GM06990 (cell line): Measurements from ENCODE around the gene MOB2.

Experiments used
- DNase-seq: peaks from one replicate; pipeline ENCODE4 v3.0.0-alpha.2; 2011; ENCODE audit not compliant: insufficient read length; ENCODE audit errors: extremely low read depth
- H3K27me3 ChIP-seq: replicated peaks from 2 replicates; pipeline ENCODE4 v1.6.0; 2011; ENCODE audit warnings: low read length; ENCODE audit not compliant: control insufficient read depth, insufficient read depth
- H3K36me3 ChIP-seq: 2 replicates; pipeline ENCODE4 v1.5.1; 2011; ENCODE audit warnings: low read length; ENCODE audit not compliant: control insufficient read depth, insufficient read depth
- H3K4me3 ChIP-seq: replicated peaks from 2 replicates; pipeline ENCODE4 v1.5.1; 2011; ENCODE audit warnings: low read depth, mild to moderate bottlenecking, control low read depth, low read length
- TF ChIP-seq, protein P1 (sequence below): IDR thresholded peaks from 2 replicates; pipeline ENCODE4 v1.5.1; 2011; ENCODE audit warnings: low read length, control low read depth, mild to moderate bottlenecking, inconsistent platforms; ENCODE audit not compliant: insufficient read depth, poor library complexity, severe bottlenecking

The MOB2 gene

DNA sequence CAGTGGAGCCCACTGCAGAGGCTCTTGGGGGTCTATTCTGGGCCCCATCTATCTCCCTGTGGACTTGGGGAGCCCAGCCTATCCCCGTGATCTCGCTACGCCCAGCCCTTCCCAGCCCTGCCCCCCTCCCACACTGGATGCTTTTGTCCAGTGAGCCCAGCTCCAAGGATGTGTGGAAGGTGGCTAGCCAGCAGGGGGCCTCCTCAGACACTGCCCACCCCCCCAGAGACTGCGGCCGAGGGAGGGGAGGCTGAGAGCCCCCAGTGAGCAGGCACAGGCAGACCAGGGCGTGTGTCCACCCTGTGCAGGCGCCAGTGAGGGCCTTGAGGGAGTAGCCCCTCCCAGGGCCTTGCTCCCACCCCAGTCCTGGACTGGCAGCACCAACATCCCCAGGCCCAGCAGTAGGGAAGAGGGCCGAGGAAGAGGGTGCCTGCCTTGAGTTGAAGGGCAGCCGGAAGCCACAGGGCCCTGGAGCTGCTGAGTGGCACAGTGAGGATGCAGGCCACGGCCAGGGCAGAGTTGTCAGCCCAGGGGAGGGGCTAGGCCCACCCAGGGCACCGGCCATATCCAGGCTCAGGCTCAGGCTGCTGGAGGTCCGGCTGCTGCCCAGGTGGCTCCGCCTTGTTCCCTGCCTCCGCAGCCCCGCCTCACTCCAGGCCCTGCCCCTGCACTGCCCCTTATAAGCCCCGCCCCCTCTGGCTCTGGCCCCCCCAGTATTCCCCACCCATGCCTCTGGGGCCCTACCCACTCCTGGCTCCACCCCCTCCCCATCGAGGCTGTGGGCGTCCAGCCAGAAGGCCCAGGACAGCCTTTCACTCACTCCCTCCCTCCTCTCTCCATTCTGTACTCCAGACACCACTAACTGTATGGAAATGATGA lies 28.0 kb downstream of the MOB2 start:
- Histone ChIP-seq H3K36me3 (no peaks in the 10 kb centered on the region), H3K4me3 (no peak overlapping the region), H3K27me3 (no peaks in the 10 kb centered on the region)
- no peak for DNase-seq
- TF ChIP-seq, protein P1, sequence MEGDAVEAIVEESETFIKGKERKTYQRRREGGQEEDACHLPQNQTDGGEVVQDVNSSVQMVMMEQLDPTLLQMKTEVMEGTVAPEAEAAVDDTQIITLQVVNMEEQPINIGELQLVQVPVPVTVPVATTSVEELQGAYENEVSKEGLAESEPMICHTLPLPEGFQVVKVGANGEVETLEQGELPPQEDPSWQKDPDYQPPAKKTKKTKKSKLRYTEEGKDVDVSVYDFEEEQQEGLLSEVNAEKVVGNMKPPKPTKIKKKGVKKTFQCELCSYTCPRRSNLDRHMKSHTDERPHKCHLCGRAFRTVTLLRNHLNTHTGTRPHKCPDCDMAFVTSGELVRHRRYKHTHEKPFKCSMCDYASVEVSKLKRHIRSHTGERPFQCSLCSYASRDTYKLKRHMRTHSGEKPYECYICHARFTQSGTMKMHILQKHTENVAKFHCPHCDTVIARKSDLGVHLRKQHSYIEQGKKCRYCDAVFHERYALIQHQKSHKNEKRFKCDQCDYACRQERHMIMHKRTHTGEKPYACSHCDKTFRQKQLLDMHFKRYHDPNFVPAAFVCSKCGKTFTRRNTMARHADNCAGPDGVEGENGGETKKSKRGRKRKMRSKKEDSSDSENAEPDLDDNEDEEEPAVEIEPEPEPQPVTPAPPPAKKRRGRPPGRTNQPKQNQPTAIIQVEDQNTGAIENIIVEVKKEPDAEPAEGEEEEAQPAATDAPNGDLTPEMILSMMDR: peak; percentile 38

DNA sequence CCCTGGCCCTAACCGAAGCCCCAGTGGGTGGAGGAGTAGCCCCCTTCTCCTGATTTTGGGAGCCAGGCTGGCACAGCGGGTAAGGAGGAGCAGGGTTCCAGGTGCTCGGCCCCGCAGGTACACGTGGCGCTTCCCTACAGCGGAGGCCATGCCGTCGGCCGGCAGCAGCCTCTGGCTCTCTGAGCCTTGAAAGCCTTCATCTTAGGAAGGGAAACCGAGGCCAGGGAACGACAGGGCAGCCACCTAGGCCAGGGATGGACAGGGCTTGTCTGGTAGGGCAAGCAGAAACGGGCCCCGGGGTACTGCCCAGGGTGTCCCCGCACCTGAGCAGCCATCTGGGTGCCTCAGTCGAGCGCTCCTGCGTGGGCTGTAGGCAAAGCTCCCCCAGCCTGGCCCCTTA lies 28.7 kb downstream of the MOB2 start:
- TF ChIP-seq, protein P1: no peak
- no peak for DNase-seq
- Histone ChIP-seq H3K27me3 (no peaks in the 10 kb centered on the region), H3K36me3 (no peaks in the 10 kb centered on the region), H3K4me3 (no peak overlapping the region)

DNA sequence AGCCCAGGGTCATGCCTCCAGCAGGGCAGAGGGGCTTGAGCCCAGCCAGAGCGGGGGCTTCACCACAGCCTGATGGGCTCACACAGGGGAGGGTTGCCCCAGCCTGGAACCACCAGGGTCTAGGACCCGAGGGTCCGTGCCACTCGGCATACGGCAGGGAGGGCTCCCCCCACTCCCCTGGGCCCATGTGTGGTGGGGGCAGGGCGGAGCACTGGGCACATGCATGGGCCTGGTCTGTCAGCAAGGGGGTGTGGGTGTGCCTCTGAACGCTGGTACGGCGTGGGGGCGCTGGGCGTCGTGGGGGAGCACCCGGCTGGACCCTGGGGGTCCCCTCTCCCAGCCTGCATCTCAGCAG lies 29.3 kb downstream of the MOB2 start:
- H3K27me3 ChIP-seq: no peaks in the 10 kb centered on the region
- H3K4me3 ChIP-seq: no peak overlapping the region
- no peak for DNase-seq
- TF ChIP-seq, protein P1: no peak
- H3K36me3 ChIP-seq: no peaks in the 10 kb centered on the region

DNA sequence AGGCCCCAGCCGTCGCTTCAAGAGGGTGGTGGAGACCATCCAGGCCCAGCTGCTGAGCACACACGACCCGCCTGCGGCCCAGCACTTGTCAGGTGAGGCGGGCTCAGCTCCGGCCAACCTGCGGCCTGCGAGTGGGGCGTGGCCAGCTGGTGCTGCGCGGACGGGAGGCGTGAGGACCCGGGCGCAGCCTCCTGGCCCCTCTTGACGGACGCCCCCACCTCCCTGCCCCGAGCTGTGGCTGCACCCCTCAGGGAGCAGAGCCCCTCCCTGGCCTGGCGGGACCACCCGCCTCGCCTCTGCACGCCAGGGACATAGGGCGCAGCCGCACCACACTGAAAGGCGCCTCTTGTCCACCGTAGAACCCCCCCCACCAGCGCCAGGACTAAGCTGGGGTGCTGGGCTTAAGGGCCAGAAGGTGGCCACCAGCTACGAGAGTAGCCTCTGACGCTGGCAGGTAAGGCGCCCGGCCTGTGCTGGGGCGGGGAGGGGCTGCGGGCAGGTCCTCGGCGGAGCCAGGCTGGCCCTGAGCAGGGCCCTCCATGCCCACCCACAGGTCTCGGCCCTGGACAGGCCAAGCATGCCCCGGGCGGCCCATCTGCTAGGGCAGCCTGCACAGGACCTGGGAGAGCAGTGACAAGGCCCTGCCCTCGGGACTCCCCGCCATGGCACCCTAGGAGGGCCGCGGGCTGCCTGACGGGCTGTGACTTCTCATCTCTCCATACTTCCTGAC lies 29.8 kb downstream of the MOB2 start:
- TF ChIP-seq, protein P1: no peak
- no peaks in the 10 kb centered on the region for H3K36me3 ChIP-seq
- H3K4me3 ChIP-seq: no peak overlapping the region
- H3K27me3 ChIP-seq: no peaks in the 10 kb centered on the region
- no peak for DNase-seq

DNA sequence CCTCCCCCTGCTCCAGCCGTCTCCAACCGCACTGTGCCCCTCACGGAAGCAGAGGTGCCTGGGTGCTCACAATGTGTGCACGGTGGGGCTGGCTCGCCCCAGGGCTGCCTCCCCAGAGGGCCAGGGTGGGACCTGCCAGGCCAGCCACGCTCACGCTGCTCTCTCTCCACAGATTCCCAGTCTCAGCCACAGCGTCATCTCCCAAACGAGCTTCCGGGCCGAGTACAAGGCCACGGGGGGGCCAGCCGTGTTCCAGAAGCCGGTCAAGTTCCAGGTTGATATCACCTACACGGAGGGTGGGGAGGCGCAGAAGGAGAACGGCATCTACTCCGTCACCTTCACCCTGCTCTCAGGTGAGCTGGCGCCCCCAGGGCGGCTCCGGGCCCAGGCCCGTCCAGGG lies 30.4 kb downstream of the MOB2 start:
- DNase-seq: no peak
- Histone ChIP-seq H3K27me3 (no peaks in the 10 kb centered on the region), H3K36me3 (no peaks in the 10 kb centered on the region), H3K4me3 (no peak overlapping the region)
- TF ChIP-seq, protein P1: no peak
